HL-60 (cell line): ENCODE results near the gene MEGF10.

Source experiments
- DNase-seq, 2 experiments: peaks; one replicate each; pipeline ENCODE4 v3.0.0-alpha.2; 2010 to 2020; ENCODE audit warnings: low read depth in 1 of 2, low spot score in 1 of 2
- H3K27ac ChIP-seq: fragments of 250-450 bp; sonication (Bioruptor Pico); replicated peaks from 2 replicates; pipeline ENCODE4 v1.5.1; 2020; ENCODE audit warnings: mild to moderate bottlenecking, moderate library complexity
- H3K27me3 ChIP-seq: fragments of 250-450 bp; sonication (Bioruptor Pico); 2 replicates; pipeline ENCODE4 v1.5.1; 2021; ENCODE audit warnings: mild to moderate bottlenecking, moderate library complexity; ENCODE audit not compliant: insufficient read depth, poor library complexity, severe bottlenecking
- H3K4me3 ChIP-seq: replicated peaks from 2 replicates; pipeline ENCODE4 v1.5.1; 2011; ENCODE audit warnings: mild to moderate bottlenecking, control low read depth, low read length; ENCODE audit not compliant: insufficient read depth
- CTCF ChIP-seq: IDR thresholded peaks from one replicate; pipeline ENCODE4 v1.5.1; 2011; ENCODE audit warnings: low read length, control low read depth, inconsistent platforms; ENCODE audit not compliant: insufficient read depth
- GABPA ChIP-seq: IDR thresholded peaks from 2 replicates; pipeline ENCODE4 v1.6.1; 2012; ENCODE audit warnings: low read depth
- POLR2AphosphoS5 ChIP-seq: IDR thresholded peaks from 2 replicates; pipeline ENCODE4 v1.6.1; 2012; ENCODE audit warnings: low read depth
- SPI1 ChIP-seq: IDR thresholded peaks from 2 replicates; pipeline ENCODE4 v1.6.1; 2012; ENCODE audit warnings: low read depth, mild to moderate bottlenecking, borderline replicate concordance
- TF ChIP-seq, protein P1 (sequence below): IDR thresholded peaks from 2 replicates; pipeline ENCODE4 v1.6.1; 2012; ENCODE audit warnings: low read depth; ENCODE audit not compliant: insufficient replicate concordance

MEGF10 gene

DNA sequence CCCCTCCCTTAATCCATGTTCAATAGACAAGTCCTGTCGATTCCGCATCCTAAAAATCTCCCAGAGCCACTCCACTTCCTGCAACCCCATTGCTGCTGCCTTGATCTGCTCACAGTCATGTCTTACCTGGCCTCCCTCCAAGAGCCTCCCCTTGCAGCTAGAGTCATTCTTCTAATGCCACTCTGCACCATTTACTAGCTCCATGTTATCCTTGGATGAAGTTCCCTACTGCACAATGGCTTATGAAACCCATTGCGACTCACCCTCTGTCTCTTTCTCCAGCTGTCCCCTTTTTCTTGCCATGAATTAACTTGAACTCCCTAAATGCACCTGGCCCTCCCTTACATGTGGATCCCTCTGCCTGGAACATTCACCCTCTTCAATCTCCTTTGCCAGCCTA is 39.5 kb downstream of the MEGF10 start:
- no peak for DNase-seq
- Histone ChIP-seq H3K27me3 (no peaks in the 10 kb centered on the region), H3K4me3 (no peak overlapping the region), H3K27ac (no peak overlapping the region)
- TF ChIP-seq, protein P1, sequence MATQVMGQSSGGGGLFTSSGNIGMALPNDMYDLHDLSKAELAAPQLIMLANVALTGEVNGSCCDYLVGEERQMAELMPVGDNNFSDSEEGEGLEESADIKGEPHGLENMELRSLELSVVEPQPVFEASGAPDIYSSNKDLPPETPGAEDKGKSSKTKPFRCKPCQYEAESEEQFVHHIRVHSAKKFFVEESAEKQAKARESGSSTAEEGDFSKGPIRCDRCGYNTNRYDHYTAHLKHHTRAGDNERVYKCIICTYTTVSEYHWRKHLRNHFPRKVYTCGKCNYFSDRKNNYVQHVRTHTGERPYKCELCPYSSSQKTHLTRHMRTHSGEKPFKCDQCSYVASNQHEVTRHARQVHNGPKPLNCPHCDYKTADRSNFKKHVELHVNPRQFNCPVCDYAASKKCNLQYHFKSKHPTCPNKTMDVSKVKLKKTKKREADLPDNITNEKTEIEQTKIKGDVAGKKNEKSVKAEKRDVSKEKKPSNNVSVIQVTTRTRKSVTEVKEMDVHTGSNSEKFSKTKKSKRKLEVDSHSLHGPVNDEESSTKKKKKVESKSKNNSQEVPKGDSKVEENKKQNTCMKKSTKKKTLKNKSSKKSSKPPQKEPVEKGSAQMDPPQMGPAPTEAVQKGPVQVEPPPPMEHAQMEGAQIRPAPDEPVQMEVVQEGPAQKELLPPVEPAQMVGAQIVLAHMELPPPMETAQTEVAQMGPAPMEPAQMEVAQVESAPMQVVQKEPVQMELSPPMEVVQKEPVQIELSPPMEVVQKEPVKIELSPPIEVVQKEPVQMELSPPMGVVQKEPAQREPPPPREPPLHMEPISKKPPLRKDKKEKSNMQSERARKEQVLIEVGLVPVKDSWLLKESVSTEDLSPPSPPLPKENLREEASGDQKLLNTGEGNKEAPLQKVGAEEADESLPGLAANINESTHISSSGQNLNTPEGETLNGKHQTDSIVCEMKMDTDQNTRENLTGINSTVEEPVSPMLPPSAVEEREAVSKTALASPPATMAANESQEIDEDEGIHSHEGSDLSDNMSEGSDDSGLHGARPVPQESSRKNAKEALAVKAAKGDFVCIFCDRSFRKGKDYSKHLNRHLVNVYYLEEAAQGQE, result no peak

- TF ChIP-seq SPI1, result no peak
- TF ChIP-seq POLR2AphosphoS5, result no peak
- TF ChIP-seq CTCF, result no peak
- TF ChIP-seq GABPA, result no peak
- TF ChIP-seq, protein P1, result no peak
- DNase-seq, result no peak
These were observed 41.5 kb downstream of the MEGF10 start for GRCh38 chr5:127331890-127332649.

GRCh38 chr5:127333483-127333882 is 42.9 kb downstream of the MEGF10 start:
- no peak for DNase-seq
- H3K4me3 ChIP-seq, result no peak overlapping the region
- H3K27ac ChIP-seq, result no peak overlapping the region
- no peaks in the 10 kb centered on the region for H3K27me3 ChIP-seq
- TF ChIP-seq POLR2AphosphoS5 (no peak), SPI1 (no peak)

More at GRCh38 chr5:127331890-127332649, 41.5 kb downstream of the MEGF10 start:
- Histone ChIP-seq H3K27ac (no peak overlapping the region), H3K4me3 (no peak overlapping the region), H3K27me3 (no peaks in the 10 kb centered on the region)

GRCh38 chr5:127335381-127335780 is 44.8 kb downstream of the MEGF10 start:
- Histone ChIP-seq H3K27ac (no peak overlapping the region), H3K4me3 (no peak overlapping the region), H3K27me3 (no peaks in the 10 kb centered on the region)
- no peak for DNase-seq
- no peak for TF ChIP-seq CTCF
- TF ChIP-seq POLR2AphosphoS5, result no peak
- no peak for TF ChIP-seq GABPA
- TF ChIP-seq SPI1, result no peak
- TF ChIP-seq, protein P1, result no peak
